T-cell (primary cell): ENCODE data around the gene LAMTOR4. TPM values are rescaled to one million over a fixed set of nuclear protein-coding genes. Genes with fewer than 3 reads are reported as not detected.
"Not testable (repeated sequence)": the region's sequence is repeated elsewhere in the genome, so short reads cannot be mapped to it uniquely, and the experiment has no call there.

Experiments used
- ATAC-seq, 4 experiments: fragments of 200-7000 bp in 3 of 4; fragments of 150-1000 bp in 1 of 4; cut with Tn5 transposase; replicated peaks in 1 of 4; 1 replicate in 3 of 4; 2 replicates in 1 of 4; pipeline ENCODE4 v1.10.0; 2021; ENCODE audit warnings: moderate library complexity in 3 of 4, mild to moderate bottlenecking in 2 of 4, moderate number of reproducible peaks in 1 of 4
- CTCF ChIA-PET, 2 donors: fragments of 300-600 bp; sonication (Branson Sonifier 250); formaldehyde crosslinking; loops; one replicate each; lab custom pipeline; 2022; ENCODE audit warnings: antibody characterized with exemption in 2 of 2; lab: Charles Lee
- POLR2A ChIA-PET, 2 donors: fragments of 300-600 bp; sonication (Branson Sonifier 250); formaldehyde crosslinking; loops; one replicate each; lab custom pipeline; 2022; ENCODE audit warnings: antibody characterized with exemption in 2 of 2; lab: Charles Lee
- DNase-seq, 35 experiments: peaks; one replicate each; pipeline versions ENCODE4 v3.0.0 to v3.0.0-alpha.2; 2013 to 2023
- H3K27ac ChIP-seq: one replicate; pipeline ENCODE4 v1.5.1; 2013; ENCODE audit warnings: low read length
- H3K27me3 ChIP-seq, 2 experiments: replicated peaks in 1 of 2; 1 replicate in 1 of 2; 2 replicates in 1 of 2; pipeline versions ENCODE4 v1.6.1 to v1.7.0; 2013; ENCODE audit warnings: low read length in 1 of 2, mixed read lengths in 1 of 2; ENCODE audit not compliant: control insufficient read depth in 2 of 2, insufficient read depth in 2 of 2; ENCODE audit errors: extremely low read depth in 1 of 2
- H3K36me3 ChIP-seq, 2 donors: 1 replicate in 1 of 2; 2 replicates in 1 of 2; pipeline versions ENCODE4 v1.6.1 to v1.7.0; 2013; ENCODE audit warnings: low read length in 1 of 2; ENCODE audit not compliant: control insufficient read depth in 2 of 2, insufficient read depth in 1 of 2; ENCODE audit errors: extremely low read depth in 1 of 2
- H3K4me1 ChIP-seq, 2 experiments: 1 replicate in 1 of 2; 2 replicates in 1 of 2; pipeline versions ENCODE4 v1.6.1 to v1.7.0; 2013; ENCODE audit warnings: low read length in 2 of 2, mixed read lengths in 1 of 2; ENCODE audit not compliant: insufficient read depth in 2 of 2, control insufficient read depth in 1 of 2; ENCODE audit errors: extremely low read depth in 1 of 2
- H3K4me3 ChIP-seq, 2 donors: 1 replicate in 1 of 2; 2 replicates in 1 of 2; pipeline versions ENCODE4 v1.5.1 to v1.7.0; 2013; ENCODE audit warnings: mild to moderate bottlenecking in 2 of 2, low read length in 1 of 2, moderate library complexity in 1 of 2; ENCODE audit not compliant: control insufficient read depth in 1 of 2; ENCODE audit errors: extremely low read depth in 1 of 2
- H3K9me3 ChIP-seq: 2 replicates; pipeline ENCODE4 v1.7.0; 2013
- H3K27ac Mint-ChIP-seq, 2 donors: one replicate each; pipeline ENCODE4 v1.8.0; 2020 to 2021; ENCODE audit warnings: mild to moderate bottlenecking in 2 of 2, mixed read lengths in 2 of 2
- H3K27me3 Mint-ChIP-seq, 2 donors: one replicate each; pipeline ENCODE4 v1.8.0; 2021 to 2022; ENCODE audit warnings: mixed read lengths in 2 of 2
- H3K36me3 Mint-ChIP-seq: one replicate; pipeline ENCODE4 v1.8.0; 2021; ENCODE audit warnings: mixed read lengths
- H3K4me1 Mint-ChIP-seq, 3 donors: one replicate each; pipeline ENCODE4 v1.8.0; 2020 to 2022; ENCODE audit warnings: mixed read lengths in 3 of 3, mild to moderate bottlenecking in 1 of 3
- H3K4me3 Mint-ChIP-seq, 3 donors: one replicate each; pipeline ENCODE4 v1.8.0; 2020 to 2022; ENCODE audit warnings: mild to moderate bottlenecking in 3 of 3, mixed read lengths in 3 of 3, moderate library complexity in 3 of 3
- H3K9me3 Mint-ChIP-seq, 3 donors: one replicate each; pipeline ENCODE4 v1.8.0; 2020 to 2022; ENCODE audit warnings: mixed read lengths in 3 of 3
- WGBS: methylation state at CpG from one replicate; pipeline ENCODE4 v1.1.5; 2013; ENCODE audit warnings: missing lambda C conversion rate; ENCODE audit not compliant: insufficient coverage; 5-methylcytosine and 5-hydroxymethylcytosine counted together
- total RNA-seq, 35 experiments: library from RNA in 6 of 35; stranded (reverse) in 6 of 35; fragments of 120-200 nt in 1 of 35; gene quantifications; one replicate each; pipeline versions ENCODE4 v1.2.1 to v1.2.4 and lab custom pipeline; 2013 to 2026

The LAMTOR4 gene
- total RNA-seq, 5 donors from 2014 or later (not counting 1 experiment from before 2014, with no cell fraction given): 140 to 216 (median 187) TPM

- no CpG with 5 or more reads among the region's 2 CpGs for WGBS
- H3K4me3 Mint-ChIP-seq: no peak overlapping the region
- no peaks in the 10 kb centered on the region for H3K36me3 ChIP-seq
- ChIA-PET POLR2A (no interaction called here), CTCF (no interaction called here)
- DNase-seq (no peak), ATAC-seq (no peak)
- H3K4me1 ChIP-seq: peaks cover 0 to 40% of the 10 kb centered on the region in 2 experiments
- H3K27ac Mint-ChIP-seq: no peak overlapping the region
- no peak overlapping the region for H3K4me3 ChIP-seq
- H3K36me3 Mint-ChIP-seq: peaks cover 3% of the 10 kb centered on the region
- H3K27ac ChIP-seq: no peak overlapping the region
- H3K9me3 ChIP-seq: no peaks in the 10 kb centered on the region
- H3K27me3 ChIP-seq: peaks cover 0 to 2% of the 10 kb centered on the region in 2 experiments
- H3K4me1 Mint-ChIP-seq: peaks cover 28 to 40% (median 33%) of the 10 kb centered on the region in 3 donors
- H3K27me3 Mint-ChIP-seq: no peaks in the 10 kb centered on the region
- no peaks in the 10 kb centered on the region for H3K9me3 Mint-ChIP-seq
These were observed 46.5 kb downstream of the LAMTOR4 start for GRCh38 chr7:100195222-100195621.

GRCh38 chr7:100195901-100196322, 47.2 kb downstream of the LAMTOR4 start:
- H3K27me3 ChIP-seq, H3K4me3 Mint-ChIP-seq, DNase-seq, ATAC-seq, H3K36me3 ChIP-seq, H3K9me3 ChIP-seq, CTCF ChIA-PET, H3K27me3 Mint-ChIP-seq, H3K27ac Mint-ChIP-seq, H3K36me3 Mint-ChIP-seq, H3K27ac ChIP-seq, H3K9me3 Mint-ChIP-seq, H3K4me3 ChIP-seq: not testable (repeated sequence)
- POLR2A ChIA-PET: interaction anchor here in 1 of 2 donors (0.7 kb wide), 1 partner anchor 15 kb away, joined by 3 read pairs; no protein-coding TSS in a partner anchor
- H3K4me1 ChIP-seq: peaks cover 0 to 33% of the 10 kb centered on the region in 2 experiments
- H3K4me1 Mint-ChIP-seq: peaks cover 24 to 33% (median 26%) of the 10 kb centered on the region in 3 donors
- WGBS: 100% methylated on average over 1 of the region's 6 CpGs

DNA sequence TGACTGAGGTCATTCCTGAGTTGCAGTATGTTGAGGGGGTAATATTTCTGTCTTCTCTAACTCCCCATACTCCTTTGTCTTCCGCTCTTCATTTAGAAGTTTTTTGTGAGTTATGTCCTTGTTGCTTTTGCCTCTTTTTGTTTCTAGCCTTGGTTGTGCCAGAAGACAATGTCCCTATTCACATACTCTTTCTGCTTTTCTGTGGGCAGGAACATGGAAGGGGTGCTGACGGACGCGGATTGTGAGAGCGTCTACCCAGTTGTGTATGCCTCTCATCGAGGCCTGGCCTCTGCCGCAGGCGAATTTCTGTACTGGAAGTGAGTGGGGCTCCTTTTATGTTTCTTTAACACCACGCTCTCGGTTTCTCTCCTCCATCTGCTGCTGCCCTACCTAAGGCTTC, 49.5 kb downstream of the LAMTOR4 start:
- no peaks in the 10 kb centered on the region for H3K9me3 Mint-ChIP-seq
- Histone ChIP-seq H3K4me3 (no peak overlapping the region), H3K27me3 (peaks cover 0 to 2% of the 10 kb centered on the region in 2 experiments), H3K9me3 (no peaks in the 10 kb centered on the region), H3K4me1 (peaks cover 0 to 13% of the 10 kb centered on the region in 2 experiments), H3K36me3 (no peaks in the 10 kb centered on the region), H3K27ac (no peak overlapping the region)
- no peak for DNase-seq
- ChIA-PET CTCF (no interaction called here), POLR2A (no interaction called here)
- H3K4me1 Mint-ChIP-seq: peaks cover 4 to 14% (median 7%) of the 10 kb centered on the region in 3 donors
- H3K4me3 Mint-ChIP-seq: no peak overlapping the region
- H3K27me3 Mint-ChIP-seq: no peaks in the 10 kb centered on the region
- H3K27ac Mint-ChIP-seq: no peak overlapping the region
- WGBS: 84% methylated on average over 9 of the region's 10 CpGs
- peaks cover 3% of the 10 kb centered on the region for H3K36me3 Mint-ChIP-seq
- no peak for ATAC-seq

GRCh38 chr7:100200693-100201092, 52.0 kb downstream of the LAMTOR4 start:
- H3K36me3 Mint-ChIP-seq: peaks cover 8% of the 10 kb centered on the region
- peaks cover 0 to 2% (median 0%) of the 10 kb centered on the region in 3 donors for H3K4me1 Mint-ChIP-seq
- no peaks in the 10 kb centered on the region for H3K9me3 Mint-ChIP-seq
- WGBS: 87% methylated on average over 3 of the region's 11 CpGs
- no peak for ATAC-seq
- Histone ChIP-seq H3K27ac (no peak overlapping the region), H3K4me1 (no peaks in the 10 kb centered on the region), H3K9me3 (no peaks in the 10 kb centered on the region), H3K4me3 (no peak overlapping the region), H3K36me3 (peaks cover 0 to 2% of the 10 kb centered on the region in 2 donors), H3K27me3 (peaks cover 0 to 2% of the 10 kb centered on the region in 2 experiments)
- ChIA-PET POLR2A (interaction anchor here in 1 of 2 donors (1.1 kb wide), 1 partner anchor 80 kb away, joined by 3 read pairs; no protein-coding TSS in a partner anchor), CTCF (no interaction called here)
- H3K27ac Mint-ChIP-seq: no peak overlapping the region
- H3K4me3 Mint-ChIP-seq: no peak overlapping the region
- no peaks in the 10 kb centered on the region for H3K27me3 Mint-ChIP-seq
- DNase-seq: no peak

Other genes starting within 250 kb of the LAMTOR4 start
- 10 to 100 TPM; 35.8 to 60.9 (median 55.9) TPM for gene TRIM4, start 229.4 kb upstream of the LAMTOR4 start, total RNA-seq
- gene GJC3, start 219.3 kb upstream of the LAMTOR4 start, total RNA-seq: under 1 TPM in 4 of 5 donors, not detected in 1; 0.38 to 0.58 (median 0.53) TPM
- 1 to 10 TPM in 1 of 5 donors, under 1 TPM in 2, not detected in 2; 0.56 to 1.3 (median 0.89) TPM for gene AZGP1, start 172.9 kb upstream of the LAMTOR4 start, total RNA-seq
- gene ZKSCAN1, start 133.3 kb upstream of the LAMTOR4 start, total RNA-seq: 10 to 100 TPM; 60.7 to 94.0 (median 86.8) TPM
- gene ZSCAN21, start 99.1 kb upstream of the LAMTOR4 start, total RNA-seq: 1 to 10 TPM; 4.4 to 9.9 (median 9.3) TPM
- 10 to 100 TPM; 31.7 to 39.2 (median 35.4) TPM for gene ZNF3, start 67.2 kb upstream of the LAMTOR4 start, total RNA-seq
- 10 to 100 TPM; 67.1 to 71.1 (median 68.3) TPM for gene COPS6, start 59.9 kb upstream of the LAMTOR4 start, total RNA-seq
- gene MCM7, start 47.5 kb upstream of the LAMTOR4 start, total RNA-seq: 100 to 1,000 TPM in 4 of 5 donors, 10 to 100 TPM in 1; 95.2 to 181 (median 164) TPM
- gene AP4M1, start 47.3 kb upstream of the LAMTOR4 start, total RNA-seq: 10 to 100 TPM in 3 of 5 donors, 1 to 10 TPM in 2; 5.5 to 18.7 (median 11.6) TPM
- 10 to 100 TPM; 44.1 to 73.5 (median 61.3) TPM for gene TAF6, start 29.6 kb upstream of the LAMTOR4 start, total RNA-seq
- gene CNPY4, start 29.3 kb upstream of the LAMTOR4 start, total RNA-seq: 10 to 100 TPM; 23.9 to 90.0 (median 79.6) TPM
- 1 to 10 TPM; 3.2 to 8.6 (median 5.3) TPM for gene MBLAC1, start 22.0 kb upstream of the LAMTOR4 start, total RNA-seq
- gene TRAPPC14, start 9.8 kb downstream of the LAMTOR4 start, total RNA-seq: 10 to 100 TPM; 52.0 to 97.2 (median 79.0) TPM
- gene GAL3ST4, start 19.7 kb downstream of the LAMTOR4 start, total RNA-seq: 10 to 100 TPM; 10.5 to 29.7 (median 18.0) TPM
- gene GPC2, start 28.5 kb downstream of the LAMTOR4 start, total RNA-seq: 10 to 100 TPM; 12.4 to 37.0 (median 26.3) TPM
- 1 to 10 TPM; 4.8 to 8.7 (median 7.3) TPM for gene STAG3, start 29.0 kb downstream of the LAMTOR4 start, total RNA-seq
- 10 to 100 TPM; 45.0 to 96.8 (median 78.0) TPM for gene PVRIG, start 71.0 kb downstream of the LAMTOR4 start, total RNA-seq
- gene SPDYE3, start 158.8 kb downstream of the LAMTOR4 start, total RNA-seq: not detected
- gene PILRB, start 209.2 kb downstream of the LAMTOR4 start, total RNA-seq: 100 to 1,000 TPM in 3 of 5 donors, 10 to 100 TPM in 2; 91.2 to 117 (median 102) TPM
- 10 to 100 TPM in 2 of 5 donors, 1 to 10 TPM in 3; 3.7 to 19.3 (median 7.1) TPM for gene PILRA, start 224.6 kb downstream of the LAMTOR4 start, total RNA-seq